ENCODE results near the gene NBAS.

Gene NBAS

DNA sequence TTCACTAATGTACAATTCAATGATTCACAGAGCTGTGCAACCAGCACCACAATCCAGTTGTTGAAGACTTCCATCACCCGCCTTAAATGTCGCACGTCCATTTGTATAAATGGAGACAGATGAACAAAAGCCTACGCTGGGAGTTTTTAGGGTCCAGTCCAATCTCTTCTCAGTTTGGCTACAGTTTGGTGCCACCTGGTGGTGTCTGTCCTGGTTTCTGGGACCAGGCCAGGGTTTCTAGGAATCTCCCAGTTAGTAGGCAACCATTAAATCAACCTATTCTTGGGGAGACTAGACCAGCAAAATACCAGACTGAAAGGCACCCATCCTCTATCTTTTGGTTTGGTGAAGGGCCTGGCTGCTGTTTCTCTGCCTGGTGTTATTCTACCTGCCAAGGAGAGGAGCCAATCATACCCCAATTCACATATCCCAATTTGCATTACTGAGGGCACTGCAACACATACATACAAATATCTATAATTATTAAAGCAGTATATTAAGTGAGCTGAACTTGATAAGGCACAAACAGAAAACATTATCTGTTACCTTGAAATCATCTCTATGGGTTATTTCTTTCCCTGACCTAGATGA lies 27.3 kb upstream of the NBAS start:
- H3K27me3 ChIP-seq: peaks cover 0 to 8% of the 10 kb centered on the region in 2 donors
- peaks cover 0 to 17% (median 12%) of the 10 kb centered on the region in 4 donors for H3K4me1 ChIP-seq
- H3K27ac ChIP-seq: no peak overlapping the region
- no peaks in the 10 kb centered on the region for H3K9me3 ChIP-seq
- H3K4me3 ChIP-seq: no peak overlapping the region
- H3K36me3 ChIP-seq: no peaks in the 10 kb centered on the region
- TF ChIP-seq, protein P1, sequence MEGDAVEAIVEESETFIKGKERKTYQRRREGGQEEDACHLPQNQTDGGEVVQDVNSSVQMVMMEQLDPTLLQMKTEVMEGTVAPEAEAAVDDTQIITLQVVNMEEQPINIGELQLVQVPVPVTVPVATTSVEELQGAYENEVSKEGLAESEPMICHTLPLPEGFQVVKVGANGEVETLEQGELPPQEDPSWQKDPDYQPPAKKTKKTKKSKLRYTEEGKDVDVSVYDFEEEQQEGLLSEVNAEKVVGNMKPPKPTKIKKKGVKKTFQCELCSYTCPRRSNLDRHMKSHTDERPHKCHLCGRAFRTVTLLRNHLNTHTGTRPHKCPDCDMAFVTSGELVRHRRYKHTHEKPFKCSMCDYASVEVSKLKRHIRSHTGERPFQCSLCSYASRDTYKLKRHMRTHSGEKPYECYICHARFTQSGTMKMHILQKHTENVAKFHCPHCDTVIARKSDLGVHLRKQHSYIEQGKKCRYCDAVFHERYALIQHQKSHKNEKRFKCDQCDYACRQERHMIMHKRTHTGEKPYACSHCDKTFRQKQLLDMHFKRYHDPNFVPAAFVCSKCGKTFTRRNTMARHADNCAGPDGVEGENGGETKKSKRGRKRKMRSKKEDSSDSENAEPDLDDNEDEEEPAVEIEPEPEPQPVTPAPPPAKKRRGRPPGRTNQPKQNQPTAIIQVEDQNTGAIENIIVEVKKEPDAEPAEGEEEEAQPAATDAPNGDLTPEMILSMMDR (IDR thresholded peaks at IDR 0.05): no peak
- intact Hi-C loops (cut with DNase I; ENCODE audit: low total_unique reads): no loop called here
- no peak for DNase-seq

- TF ChIP-seq, protein P1 (IDR thresholded peaks at IDR 0.05): no peak
- DNase-seq: no peak
- Histone ChIP-seq H3K9me3 (no peaks in the 10 kb centered on the region), H3K27me3 (peaks cover 0 to 13% of the 10 kb centered on the region in 2 donors), H3K4me3 (no peak overlapping the region), H3K4me1 (no peaks in the 10 kb centered on the region), H3K27ac (no peak overlapping the region), H3K36me3 (no peaks in the 10 kb centered on the region)
- intact Hi-C loops (cut with DNase I; ENCODE audit: low total_unique reads): no loop called here
Observed at GRCh38 chr2:15584767-15585469, 23.8 kb upstream of the NBAS start.

GRCh38 chr2:15584316-15584715 lies 23.2 kb upstream of the NBAS start:
- H3K36me3 ChIP-seq: no peaks in the 10 kb centered on the region
- H3K9me3 ChIP-seq: no peaks in the 10 kb centered on the region
- TF ChIP-seq, protein P1 (IDR thresholded peaks at IDR 0.05): no peak
- no peak for DNase-seq
- no peak overlapping the region for H3K27ac ChIP-seq
- intact Hi-C loops (cut with DNase I; ENCODE audit: low total_unique reads): no loop called here
- peaks cover 0 to 13% of the 10 kb centered on the region in 2 donors for H3K27me3 ChIP-seq
- no peaks in the 10 kb centered on the region for H3K4me1 ChIP-seq
- H3K4me3 ChIP-seq: no peak overlapping the region

DNA sequence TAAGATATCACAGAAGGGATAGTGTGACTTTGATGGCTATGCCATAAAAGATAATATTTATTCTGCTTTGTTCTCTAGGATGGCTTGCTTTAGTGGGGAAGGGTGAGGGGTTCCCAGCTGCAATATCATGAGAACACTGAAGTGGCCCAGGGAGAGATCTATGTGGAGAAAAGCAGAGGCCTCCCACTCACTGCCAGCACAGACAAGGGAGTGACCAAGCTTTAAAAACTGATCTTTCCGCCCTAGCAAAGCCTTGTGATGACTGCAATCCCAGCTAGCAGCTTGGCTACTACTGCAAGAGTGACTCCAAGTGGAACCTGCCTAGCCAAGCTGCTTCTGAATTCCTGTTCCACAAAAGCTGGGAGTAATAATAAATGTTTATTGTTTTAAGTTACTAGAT lies 22.7 kb upstream of the NBAS start:
- no peak overlapping the region for H3K4me3 ChIP-seq
- no peaks in the 10 kb centered on the region for H3K36me3 ChIP-seq
- no peaks in the 10 kb centered on the region for H3K4me1 ChIP-seq
- no peak for DNase-seq
- peaks cover 0 to 13% of the 10 kb centered on the region in 2 donors for H3K27me3 ChIP-seq
- intact Hi-C loops (cut with DNase I; ENCODE audit: low total_unique reads): no loop called here
- TF ChIP-seq, protein P1 (IDR thresholded peaks at IDR 0.05): no peak
- no peak overlapping the region for H3K27ac ChIP-seq
- no peaks in the 10 kb centered on the region for H3K9me3 ChIP-seq

DNA sequence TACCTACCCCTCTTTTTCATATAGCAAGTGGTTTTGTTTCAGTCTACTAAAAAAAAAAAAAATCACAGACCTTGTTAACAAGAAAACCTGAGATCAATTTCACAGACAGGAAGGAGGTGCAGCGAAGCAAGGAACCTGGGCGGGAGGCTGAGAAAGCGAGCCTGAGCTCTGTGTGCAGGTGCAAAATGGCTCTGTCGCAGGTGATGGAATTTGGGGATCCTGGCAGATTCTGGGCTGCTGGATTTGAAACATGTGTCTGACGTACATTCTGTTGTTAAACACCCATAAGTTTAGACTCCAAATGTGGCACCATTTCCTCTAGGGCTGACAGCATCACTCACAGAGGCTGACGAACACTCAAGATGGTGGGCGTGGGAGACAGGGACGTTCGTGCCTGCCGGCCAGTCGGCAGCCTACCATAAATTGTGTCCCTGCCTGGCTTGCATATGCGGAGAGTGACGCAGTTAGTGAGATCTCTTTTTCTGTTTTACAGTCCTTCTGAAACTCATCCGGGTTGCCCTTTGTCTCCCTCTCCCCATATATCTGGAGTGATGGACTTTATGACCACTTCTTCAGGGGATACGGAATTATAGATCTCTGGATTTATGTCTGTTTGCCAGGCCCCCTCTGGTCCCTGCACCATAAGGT lies 21.7 kb upstream of the NBAS start:
- H3K36me3 ChIP-seq: no peaks in the 10 kb centered on the region
- DNase-seq: no peak
- no peak overlapping the region for H3K27ac ChIP-seq
- no peaks in the 10 kb centered on the region for H3K9me3 ChIP-seq
- TF ChIP-seq, protein P1 (IDR thresholded peaks at IDR 0.05): no peak
- H3K4me3 ChIP-seq: no peak overlapping the region
- peaks cover 0 to 15% of the 10 kb centered on the region in 2 donors for H3K27me3 ChIP-seq
- no peaks in the 10 kb centered on the region for H3K4me1 ChIP-seq
- intact Hi-C loops (cut with DNase I; ENCODE audit: low total_unique reads): no loop called here

All from tibial artery (tissue), 4 donors.